ENCODE data around the gene CD38.

DNA sequence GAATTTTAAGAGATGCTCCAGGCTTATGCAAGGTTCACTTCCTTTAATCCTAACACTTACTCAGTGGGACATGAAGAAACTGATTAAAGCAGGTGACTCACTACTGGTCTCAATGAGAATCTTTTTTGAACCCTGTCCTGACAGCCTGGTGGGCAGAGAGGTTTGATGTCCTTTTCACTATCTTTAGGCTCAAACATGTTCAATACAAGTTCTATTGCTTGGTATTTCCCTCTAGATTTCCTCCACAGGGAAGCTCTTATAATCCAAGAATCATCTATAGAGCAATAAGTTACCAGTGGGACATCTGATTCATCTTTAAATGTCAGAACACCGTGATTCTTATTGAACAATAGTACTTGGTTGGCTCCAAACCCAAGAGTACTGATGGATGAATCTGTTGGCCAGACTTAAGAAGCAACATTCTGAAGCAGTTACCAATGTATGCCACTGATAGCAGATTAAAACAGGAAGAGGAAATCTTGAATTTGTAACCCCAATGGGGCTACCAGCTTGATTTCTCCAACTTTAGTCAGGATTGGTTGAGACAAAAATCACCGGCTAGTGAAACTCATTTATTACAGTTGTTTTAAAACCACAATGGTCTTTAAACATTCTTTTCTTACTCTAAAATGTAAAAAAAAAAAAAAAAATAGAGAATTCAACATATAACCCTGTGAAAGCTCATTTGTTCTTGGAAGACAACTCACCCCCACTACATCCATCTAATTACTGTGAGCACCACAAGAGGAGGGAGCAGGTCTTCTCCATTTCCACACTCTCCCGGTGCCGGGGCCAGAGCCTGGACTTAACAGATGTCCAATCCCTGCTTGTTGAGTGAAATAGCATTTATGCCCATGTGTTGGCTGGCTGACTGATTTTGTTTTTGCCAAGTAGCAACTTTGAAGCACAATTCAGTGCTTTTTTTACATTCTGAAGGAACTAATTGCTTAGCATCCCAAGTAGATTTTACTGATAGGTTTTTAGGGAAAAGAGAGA is 117.1 kb downstream of the CD38 start:
- TF ChIP-seq POLR2AphosphoS5 (IDR thresholded peaks at IDR 0.05; ENCODE audit: low read depth, low read length) (no peak), POLR2A (IDR thresholded peaks at IDR 0.05; ENCODE audit: low read depth, low read length) (no peak)

Data from GM12891 (cell line).